HG03342 (cell line): ENCODE results near the gene ELAVL3.
A peak's percentile ranks its signal among the peaks of the same experiment; 100 is the strongest.
"Not testable (repeated sequence)": the region's sequence is repeated elsewhere in the genome, so short reads cannot be mapped to it uniquely, and the experiment has no call there.

Experiments used
- ATAC-seq: cut with Tn5 transposase; IDR thresholded peaks from one replicate; pipeline ENCODE4 v1.9.1; 2021; ENCODE audit warnings: mild to moderate bottlenecking, moderate library complexity; ENCODE audit not compliant: unreplicated experiment

ELAVL3 gene

DNA sequence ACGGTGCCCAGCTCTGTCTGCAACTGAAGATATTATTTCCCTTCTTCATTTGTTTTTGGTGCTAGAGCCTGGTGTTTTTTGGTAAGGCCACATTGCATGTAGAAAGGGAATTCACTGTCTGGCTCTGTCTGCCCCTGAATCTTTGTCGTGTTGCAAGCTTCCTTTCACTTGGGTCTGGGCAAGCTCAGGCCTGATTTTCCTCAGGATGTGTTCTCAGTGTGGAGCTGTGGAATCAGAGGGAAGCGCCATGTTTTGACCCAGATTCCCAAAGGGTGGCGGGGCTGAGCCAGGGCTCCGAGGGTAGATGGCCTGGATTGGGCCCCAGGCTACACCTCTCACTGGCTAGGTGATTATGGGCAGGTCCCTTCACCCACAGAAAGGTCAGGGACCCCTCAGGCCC lies 36.8 kb downstream of the ELAVL3 start:
- no peak for ATAC-seq

DNA sequence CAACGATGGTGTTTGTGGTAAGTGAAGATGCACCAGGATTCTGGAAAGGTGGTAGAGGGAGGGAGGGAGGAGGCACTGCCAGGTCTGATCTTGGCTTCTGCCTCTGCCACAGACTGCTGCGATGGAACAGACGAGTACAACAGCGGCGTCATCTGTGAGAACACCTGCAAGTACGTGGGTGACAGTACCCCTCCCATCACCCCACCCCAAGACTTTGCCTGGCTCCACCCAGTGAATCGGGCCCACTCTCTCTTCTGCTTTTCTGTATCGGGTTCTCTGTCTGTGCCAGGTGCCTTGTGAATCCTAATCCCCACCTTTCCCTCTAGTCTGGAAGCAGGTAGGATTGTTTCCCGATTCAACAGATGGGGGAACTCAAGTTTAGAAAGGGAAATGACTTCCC lies 42.9 kb downstream of the ELAVL3 start:
- no peak for ATAC-seq

DNA sequence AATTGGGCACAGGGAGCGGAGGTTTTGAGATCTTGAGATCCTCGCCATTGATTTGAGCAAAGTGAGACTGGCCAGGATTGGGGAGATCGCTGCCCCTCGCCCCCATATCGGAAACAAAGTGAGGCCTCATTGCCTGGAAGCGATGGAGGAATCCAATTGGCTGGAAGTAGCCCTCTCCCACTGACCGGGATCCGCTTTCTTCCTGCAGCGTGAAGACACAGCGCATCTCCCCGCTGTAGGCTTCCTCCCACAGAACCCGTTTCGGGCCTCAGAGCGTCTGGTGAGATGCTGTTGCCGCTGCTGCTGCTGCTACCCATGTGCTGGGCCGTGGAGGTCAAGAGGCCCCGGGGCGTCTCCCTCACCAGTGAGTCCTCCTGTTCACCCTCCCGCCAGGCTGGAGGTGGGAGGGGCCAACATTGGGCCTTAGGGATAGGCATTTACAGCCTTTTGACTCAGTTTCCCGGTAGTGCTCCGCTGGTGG lies 45.0 kb downstream of the ELAVL3 start:
- no peak for ATAC-seq

DNA sequence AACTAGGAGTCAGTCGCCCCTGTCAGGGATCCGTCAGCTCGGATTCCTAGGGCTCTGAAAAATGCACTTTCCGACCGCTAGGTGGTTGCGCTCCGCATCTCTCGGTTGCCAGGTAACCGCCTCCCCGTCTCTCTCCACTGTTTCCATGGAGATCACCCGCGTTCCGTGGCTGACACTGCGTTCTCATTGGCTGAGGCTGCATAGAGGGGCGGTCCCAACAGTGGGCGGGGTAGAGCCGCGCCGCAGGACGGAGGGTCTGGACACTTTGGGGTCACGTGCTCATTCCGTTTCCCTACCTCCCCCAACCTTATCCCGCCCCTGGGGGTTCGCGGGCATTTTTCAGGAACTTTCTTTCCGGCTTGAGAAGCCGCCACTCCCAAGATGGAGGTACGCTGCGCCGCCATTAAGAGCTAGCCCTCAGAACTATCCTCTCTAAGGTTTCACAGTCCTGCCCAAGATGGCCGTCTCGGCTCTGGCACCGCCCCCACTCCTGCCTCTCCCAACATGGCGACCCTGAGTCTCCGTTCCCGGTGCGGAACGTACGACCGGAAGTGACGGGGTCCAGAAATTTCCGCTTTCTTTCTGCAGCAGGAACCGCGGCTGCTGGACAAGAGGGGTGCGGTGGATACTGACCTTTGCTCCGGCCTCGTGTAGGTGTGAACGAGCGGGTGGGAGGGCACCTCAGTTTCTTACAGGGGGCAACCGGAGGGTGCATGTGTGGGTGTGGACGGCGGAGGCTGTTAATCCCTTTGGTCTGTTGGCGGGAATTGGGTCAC lies 45.6 kb downstream of the ELAVL3 start, which contains the start of the genes ODAD3 and PRKCSH:
TSS of gene ODAD3 (minus strand) at position 65 of the 776 bp plus-strand sequence. CDS start 105 bp downstream, outside the sequence.
TSS of gene PRKCSH (plus strand) at position 579 of the 776 bp plus-strand sequence. CDS start 483 bp downstream, outside the sequence.
- ATAC-seq: peak; percentile 84

DNA sequence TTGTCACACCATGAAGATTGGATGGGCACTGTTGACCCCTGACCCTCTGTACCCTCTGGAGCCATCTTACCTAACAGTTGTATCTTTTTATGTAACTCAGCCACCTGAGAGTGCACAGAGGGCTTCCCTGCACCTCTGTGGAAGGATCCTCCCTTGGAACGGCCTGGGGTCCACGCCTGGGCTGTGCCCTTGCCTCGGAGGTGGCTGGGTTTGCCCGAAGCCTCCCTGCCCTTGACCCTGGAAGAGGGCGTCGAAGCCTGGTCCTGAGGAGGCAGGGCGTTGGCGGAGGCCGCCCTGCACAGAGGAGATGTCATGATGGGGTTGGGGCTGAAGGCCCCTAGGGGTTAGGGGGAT lies 46.2 kb downstream of the ELAVL3 start:
- ATAC-seq: peak; percentile 21

DNA sequence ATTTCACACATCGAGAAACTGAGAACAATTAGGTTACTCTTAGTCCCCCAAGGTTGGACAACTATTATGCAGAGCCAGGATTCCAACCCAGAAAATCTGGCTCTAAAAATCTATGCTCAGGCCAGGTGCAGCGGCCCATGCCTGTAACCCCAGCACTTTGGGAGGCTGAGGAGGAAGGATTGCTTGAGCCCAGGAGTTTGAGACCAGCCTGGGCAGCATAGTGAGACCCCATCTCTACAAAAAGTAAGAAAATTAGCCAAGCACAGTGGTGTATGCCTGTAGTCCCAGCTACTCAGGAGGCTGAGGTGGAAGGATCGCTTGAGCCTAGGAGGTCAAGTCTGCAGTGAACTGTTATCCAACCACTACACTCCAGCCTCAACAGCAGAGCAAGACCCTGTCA lies 47.3 kb downstream of the ELAVL3 start:
- not testable (repeated sequence) for ATAC-seq

DNA sequence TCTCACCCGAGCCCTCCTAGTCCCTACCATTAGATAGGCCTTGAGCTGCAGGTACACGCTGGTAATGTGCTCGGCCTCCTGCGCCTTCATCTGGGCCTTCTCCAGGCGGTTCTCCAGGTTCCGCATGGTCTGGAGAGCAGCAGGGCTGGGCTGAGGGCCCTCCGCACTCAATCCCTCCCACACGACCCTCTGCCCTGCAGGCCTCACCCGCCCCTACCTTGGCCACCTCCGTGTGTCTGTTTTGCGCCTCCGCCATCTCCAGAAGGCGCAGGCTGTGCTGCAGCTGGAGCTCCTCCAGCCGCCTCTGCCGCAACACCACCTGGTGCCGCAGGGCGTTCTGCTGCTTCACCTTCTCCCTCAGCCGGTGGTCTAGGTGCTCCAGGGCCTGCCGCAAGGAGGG lies 54.2 kb downstream of the ELAVL3 start:
- ATAC-seq: no peak

DNA sequence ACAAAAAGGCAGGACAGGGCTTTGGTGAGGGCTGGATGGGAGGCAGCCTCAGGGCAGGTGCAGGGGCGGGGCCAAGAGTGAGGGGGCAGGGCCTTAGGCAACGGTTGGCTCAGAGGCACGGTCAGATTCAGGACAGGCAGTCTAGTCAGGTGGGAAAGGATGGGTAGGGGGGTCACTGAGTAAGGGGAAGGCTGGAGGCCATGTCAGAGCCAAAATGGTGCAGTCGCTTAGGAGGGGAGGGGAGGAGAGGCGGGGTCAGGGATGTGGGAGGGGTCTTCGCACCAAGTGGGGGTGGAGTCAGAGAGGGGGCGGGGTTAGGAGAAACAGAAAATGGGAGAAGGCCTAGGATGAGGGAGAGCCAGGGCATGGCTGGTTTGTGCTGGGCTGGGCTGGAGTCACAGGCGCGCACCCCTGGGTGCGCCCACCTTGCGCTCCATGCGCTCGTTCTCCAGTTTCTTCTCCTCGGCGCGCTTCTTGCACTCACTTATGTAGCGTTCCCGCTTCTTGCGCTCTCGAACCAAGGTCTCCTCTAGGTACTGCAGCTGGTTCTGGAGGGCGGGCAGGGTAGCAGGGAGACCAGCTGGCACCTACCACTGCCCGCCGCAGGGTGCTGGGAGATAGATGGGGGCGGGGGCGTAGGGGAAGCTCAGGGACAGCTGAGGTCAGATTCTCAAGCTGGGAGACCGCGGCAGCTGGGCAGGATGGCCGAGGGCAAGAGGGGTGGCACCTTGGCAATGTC lies 55.0 kb downstream of the ELAVL3 start:
- no peak for ATAC-seq

DNA sequence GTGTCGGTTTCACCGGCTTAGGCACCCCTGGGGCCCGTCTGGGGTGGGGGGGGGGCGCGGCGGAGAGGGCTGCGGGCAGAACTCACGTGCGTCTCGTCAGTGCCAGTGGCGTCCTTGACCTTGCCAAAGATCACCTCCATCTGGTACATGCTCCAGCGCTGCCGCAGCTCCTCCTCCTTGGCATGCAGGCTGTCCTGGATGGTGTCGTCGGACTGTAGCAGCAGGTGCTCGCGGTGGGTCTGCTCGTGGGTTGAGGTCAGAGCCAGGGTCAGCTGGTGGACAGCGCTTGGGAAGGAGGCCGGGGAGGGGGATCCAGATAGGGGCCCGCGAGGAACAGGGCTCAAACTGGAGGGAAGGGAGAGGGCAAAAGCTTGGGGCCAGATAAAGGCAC lies 57.1 kb downstream of the ELAVL3 start:
- ATAC-seq: no peak

DNA sequence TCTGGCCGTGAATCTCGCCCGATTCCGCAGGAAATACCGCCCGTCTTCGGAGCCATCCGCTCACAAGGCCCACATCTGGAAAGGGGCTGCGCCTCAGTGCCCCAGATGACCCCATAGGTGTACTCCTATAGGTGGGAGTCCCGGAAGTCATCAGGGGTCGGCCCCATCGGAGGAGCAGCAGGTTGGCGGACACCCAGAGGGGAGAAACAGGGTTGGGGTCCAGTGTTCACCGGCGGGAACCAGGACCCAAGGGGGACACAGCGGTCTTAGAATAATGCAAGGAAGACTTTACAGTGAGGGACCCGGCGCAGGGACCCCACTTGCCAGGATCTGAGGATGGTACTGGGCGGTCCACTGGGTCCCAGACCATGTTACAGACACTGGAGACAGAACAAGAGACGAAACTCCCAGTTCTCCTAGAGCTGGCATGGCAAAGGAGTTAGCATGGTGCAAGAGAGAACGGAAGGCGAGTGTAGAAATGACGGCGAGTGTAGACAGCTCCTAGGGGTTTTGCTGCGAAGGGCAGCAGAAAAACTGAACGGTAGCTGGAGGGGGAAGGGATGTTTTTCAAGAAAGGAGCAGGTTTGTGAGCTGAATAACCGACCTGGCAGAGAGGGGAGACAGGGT lies 57.6 kb downstream of the ELAVL3 start:
- ATAC-seq: no peak

DNA sequence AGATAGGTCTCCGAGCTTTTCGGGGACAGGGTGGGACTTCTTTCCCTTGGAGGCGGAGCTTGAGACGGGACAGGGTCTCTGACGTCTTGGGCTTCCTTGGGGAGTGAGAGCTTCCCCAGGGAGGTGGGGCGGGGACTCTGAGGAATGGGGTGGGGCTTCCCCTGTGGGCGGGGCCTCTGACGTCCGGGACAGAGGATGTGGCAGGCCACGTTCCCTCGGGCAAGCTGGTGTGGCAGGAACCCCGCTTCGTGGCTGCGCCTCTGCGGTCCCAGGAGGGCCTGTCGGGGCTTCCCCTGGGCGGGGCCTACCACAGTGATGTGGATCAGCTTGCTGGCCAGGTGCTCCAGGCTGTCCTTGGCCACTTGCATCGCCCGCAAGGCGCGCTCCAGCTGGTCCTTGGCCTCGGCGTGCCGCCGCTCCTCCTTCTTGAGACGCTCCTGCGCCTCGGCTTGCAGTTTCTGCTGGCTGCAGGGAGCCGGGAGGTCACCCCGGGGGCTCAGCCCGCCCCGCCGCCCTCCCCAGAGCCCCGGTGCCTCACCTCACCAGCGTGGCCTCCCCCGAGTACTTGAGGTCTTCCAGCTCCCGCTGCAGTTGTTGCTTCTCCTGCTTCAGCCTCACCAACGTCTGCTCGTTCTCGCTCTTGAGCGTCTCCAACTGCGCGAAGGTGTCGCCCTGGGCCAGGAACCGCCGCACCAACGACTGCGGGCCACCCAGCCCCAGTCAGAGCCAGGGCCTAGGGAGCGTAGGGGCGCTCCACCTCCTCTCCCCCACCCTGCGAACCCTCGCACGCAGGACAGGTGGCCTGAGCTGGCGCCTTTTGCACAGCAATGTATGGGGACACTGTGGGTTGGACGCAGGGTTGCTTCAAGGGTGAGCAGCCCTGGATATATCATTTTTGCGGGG lies 58.4 kb downstream of the ELAVL3 start:
- peak; percentile 50 for ATAC-seq

DNA sequence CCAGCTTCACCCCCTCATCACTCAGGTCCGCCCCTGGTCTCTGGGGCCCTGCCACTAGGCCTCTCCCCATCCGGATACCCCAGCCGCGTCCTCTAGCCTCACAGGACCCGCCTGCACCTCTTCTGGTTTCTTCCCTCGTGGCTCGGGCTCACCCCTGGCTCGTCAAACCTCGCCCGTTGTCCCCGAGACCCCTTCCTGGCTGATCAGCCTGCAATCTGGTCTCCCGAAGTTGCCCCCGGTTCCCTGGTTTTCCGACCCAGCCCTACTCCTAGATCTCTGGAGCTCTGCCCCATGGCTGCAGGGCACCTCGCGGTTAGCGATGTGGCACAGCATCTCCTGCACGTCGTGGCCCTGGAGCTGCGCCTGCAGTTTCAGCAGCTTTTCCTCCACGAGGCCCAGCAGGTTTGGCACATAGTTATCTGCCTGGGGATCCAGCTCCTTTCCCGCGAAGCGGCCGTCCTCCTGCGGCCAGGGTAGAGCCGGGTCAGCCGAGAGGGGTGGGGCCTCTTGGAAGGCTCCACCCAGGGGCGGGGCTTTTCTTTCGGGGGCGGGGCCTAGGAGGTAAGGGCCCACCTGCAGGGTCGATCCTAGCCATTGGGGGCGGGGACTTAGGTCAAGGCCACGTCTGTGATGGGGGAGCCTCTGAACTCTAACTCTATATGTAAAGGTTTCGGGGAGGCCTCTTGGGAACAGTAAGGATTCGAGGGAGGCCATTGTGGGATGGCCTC lies 59.3 kb downstream of the ELAVL3 start:
- peak; percentile 46 for ATAC-seq

DNA sequence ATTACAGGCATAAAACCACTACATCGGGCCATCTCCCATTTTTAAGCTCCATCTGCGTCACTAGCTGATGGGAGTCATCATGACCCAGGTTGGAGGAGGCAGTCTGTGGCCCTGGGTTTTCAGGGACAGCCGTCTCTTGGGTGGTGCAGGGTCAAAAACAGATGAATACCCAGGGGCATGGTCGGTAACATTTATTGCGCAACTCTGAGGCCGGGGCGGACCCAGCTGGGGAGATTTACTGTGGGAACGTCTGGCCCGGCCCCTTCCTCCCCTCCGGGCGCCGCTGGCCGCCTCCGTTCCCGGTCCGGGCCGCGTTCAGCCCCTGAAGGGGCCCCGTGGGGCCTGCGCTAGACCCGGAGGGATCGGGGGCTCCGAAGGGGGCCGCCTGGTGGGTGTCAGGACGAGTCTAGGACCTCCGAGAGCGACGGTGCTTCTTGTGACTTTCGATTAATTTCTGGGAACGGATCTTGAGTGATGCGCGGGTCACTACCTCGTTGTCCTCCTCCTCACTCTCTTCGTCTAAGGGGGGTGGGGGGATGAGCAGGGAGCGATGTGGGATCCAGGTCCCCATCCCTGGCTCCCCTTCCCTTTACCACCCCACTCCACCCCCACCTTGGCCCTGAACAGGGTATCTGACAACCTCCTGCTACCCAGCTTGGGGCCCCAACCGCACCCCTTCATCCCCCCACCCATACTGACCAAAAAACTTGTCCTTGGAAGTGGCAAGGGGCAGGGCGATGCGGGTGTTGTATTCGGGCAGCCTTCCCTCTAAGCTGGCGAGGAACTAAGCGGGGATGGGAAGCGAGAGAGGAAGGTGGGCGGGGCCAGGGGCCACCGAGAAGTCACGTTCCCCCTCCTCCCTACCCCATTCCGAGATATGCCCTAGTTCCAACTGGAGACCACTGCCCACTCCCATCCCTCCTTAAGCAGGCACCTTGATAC lies 60.1 kb downstream of the ELAVL3 start:
- ATAC-seq: no peak

DNA sequence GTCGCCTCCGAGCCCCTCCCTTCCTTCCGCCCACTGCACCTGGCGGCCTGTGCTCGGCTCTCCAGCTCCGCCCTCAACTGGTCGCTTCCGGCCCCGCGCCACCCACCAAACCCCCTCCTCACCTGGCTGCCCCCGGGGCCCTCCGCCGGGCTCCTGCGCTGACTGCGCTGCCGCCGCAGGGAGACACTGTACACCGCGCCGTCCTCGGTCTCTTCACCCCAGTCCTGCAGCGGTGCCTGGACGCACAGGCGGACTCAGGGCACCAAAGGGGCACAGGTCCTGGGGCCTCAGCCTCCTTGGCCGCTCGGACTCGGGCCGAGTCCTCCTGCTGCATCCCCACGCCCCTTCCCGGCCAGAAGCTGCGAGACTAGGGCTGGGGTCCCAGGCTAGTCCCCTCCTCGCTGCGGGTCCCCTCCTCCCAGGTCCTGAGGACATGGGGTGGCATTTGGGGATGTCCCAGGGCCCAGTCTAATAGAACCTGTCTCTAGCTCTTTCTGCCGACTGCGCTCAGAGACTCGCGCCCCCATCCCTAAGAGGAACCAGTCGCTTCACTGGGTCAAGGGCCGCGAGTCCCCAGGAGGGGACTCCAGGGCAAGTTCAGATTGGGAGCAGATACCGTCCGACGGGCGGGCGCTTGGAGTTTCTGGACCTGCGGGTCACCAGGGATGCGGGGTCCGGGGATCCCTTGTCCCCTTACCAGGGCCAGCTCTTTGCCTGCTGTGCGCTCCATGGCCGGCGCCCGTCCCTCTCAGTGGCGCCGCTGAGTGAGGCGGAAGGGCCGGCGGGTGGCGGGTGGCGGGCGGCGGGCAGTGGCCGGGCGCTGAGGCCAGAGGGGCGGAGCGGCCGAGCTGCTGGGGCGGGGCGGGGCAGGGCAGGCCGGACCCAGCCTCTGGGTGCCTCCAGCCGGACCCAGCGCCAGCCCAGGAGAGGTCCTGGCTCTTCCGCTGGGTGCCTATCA lies 62.0 kb downstream of the ELAVL3 start, which contains the start of gene RGL3:
TSS of gene RGL3 (minus strand) at position 766 of the 958 bp plus-strand sequence. CDS start at position 730, 36 bp downstream.
- no peak for ATAC-seq

DNA sequence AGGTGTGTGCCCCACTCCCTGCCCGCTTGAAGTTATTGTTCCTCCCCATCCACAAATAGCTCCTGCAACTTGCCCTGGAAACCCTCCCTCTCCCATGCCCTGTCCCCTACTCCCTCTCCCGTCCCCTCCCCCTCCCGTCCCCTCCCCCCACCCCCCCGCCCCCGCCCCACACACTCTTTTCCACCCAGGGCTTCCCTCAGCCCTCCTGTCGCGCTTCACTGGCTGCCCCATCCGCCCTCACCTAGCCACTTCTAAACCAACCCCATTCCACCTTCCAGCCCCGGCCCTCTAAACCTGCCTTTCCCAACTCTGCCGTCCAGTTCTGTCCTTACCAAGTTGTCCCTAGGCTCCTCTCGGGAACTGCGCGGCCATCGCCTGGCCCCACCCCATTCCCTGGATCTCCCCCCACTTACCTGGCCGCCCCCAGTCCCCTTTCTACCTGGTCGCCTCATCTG lies 62.7 kb downstream of the ELAVL3 start:
- ATAC-seq: no peak

DNA sequence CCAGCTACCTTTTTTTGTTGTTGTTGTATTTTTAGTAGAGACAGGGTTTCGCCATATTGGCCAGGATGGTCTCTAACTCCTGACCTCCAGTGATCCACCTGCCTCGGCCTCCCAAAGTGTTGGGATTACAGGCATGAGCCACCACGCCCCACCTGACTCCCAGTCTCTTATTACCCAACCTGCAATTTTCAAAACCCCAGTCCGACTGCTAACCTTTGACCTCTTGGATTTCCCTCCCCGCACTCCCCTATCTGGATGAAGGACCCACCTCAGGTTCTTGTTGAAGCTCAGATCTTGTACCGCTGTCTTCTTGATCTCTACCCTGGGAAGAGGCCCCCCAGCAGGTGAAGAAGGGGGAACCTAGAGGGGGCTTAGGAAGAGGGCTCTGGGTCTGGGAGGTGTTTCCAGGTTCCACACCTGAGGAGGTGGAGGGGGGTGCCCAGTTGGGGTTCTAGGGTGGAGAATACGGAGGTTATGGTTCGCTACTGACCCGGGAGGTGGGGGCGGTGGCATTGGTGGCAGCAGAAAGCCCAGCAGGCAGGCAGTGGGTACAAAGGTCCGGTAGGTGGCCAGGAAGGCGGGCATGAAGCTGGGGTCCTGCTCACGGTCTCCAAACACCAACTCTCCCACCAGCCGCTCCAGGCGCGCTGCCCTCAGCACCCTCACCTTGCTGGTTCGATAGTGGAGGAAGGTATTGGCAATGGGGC lies 64.3 kb downstream of the ELAVL3 start:
- no peak for ATAC-seq

DNA sequence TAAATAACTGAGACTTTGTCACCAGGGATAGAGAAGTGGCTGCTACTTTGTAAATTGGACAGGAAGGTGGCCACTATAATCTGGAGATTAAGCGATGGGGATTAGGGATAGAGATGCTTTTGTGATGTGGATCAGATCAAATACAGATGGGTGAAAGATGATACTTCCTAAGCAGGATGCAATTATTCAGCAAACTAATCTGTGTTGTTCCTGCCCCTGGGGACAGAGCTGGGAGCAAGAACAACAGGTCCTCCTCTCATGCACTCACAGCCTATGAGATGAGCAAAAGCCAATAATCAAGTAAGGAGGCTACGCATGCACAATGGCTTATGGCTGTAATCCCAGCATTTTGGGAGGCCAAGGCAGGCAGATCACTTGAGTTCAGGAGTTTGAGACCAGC lies 66.3 kb downstream of the ELAVL3 start:
- ATAC-seq: no peak
